NCI-H146 treated with DMSO at 0.1 percent for 48 hours (cell line): ENCODE measurements around the gene VRK2.
"Not testable (repeated sequence)": the region's sequence is repeated elsewhere in the genome, so short reads cannot be mapped to it uniquely, and the experiment has no call there.

Source experiments
- DNase-seq: peaks from one replicate; lab custom pipeline; 2025; ENCODE audit not compliant: unreplicated experiment; lab: John Stamatoyannopoulos, UW

Gene VRK2

GRCh38 chr2:58156780-58157179 lies 110.2 kb downstream of the VRK2 start:
- no peak for DNase-seq

- no peak for DNase-seq
These were observed 111.1 kb downstream of the VRK2 start for GRCh38 chr2:58157754-58158153.

GRCh38 chr2:58158481-58158880 lies 111.9 kb downstream of the VRK2 start:
- no peak for DNase-seq

GRCh38 chr2:58163913-58164312 lies 117.3 kb downstream of the VRK2 start:
- no peak for DNase-seq

GRCh38 chr2:58168130-58168529 lies 121.5 kb downstream of the VRK2 start:
- not testable (repeated sequence) for DNase-seq

- DNase-seq = not testable (repeated sequence)
These were observed 123.2 kb downstream of the VRK2 start for GRCh38 chr2:58169845-58170244.

- not testable (repeated sequence) for DNase-seq
These were observed 123.8 kb downstream of the VRK2 start for GRCh38 chr2:58170334-58170933.

GRCh38 chr2:58171831-58172230 lies 125.2 kb downstream of the VRK2 start:
- not testable (repeated sequence) for DNase-seq

GRCh38 chr2:58177187-58177586 lies 130.6 kb downstream of the VRK2 start:
- DNase-seq = not testable (repeated sequence)

GRCh38 chr2:58180175-58180574 lies 133.6 kb downstream of the VRK2 start:
- DNase-seq = not testable (repeated sequence)

- no peak for DNase-seq
These were observed 134.0 kb downstream of the VRK2 start for GRCh38 chr2:58180635-58181034.

GRCh38 chr2:58182527-58182926 lies 135.9 kb downstream of the VRK2 start:
- DNase-seq = no peak

- no peak for DNase-seq
These were observed 139.9 kb downstream of the VRK2 start for GRCh38 chr2:58186501-58186900.

- not testable (repeated sequence) for DNase-seq
These were observed 140.4 kb downstream of the VRK2 start for GRCh38 chr2:58187022-58187421.

GRCh38 chr2:58194458-58194857 lies 147.9 kb downstream of the VRK2 start:
- DNase-seq = peak; percentile 88

GRCh38 chr2:58195662-58196061 lies 149.1 kb downstream of the VRK2 start:
- DNase-seq = no peak

GRCh38 chr2:58197894-58198293 lies 151.3 kb downstream of the VRK2 start:
- DNase-seq = no peak

- no peak for DNase-seq
These were observed 155.8 kb downstream of the VRK2 start for GRCh38 chr2:58202404-58202803.

- DNase-seq = no peak
These were observed 156.4 kb downstream of the VRK2 start for GRCh38 chr2:58203018-58203417.

GRCh38 chr2:58204195-58204959 lies 157.8 kb downstream of the VRK2 start:
- peak; percentile 9 for DNase-seq

- no peak for DNase-seq
These were observed 160.2 kb downstream of the VRK2 start for GRCh38 chr2:58206785-58207184.

- DNase-seq = no peak
These were observed 160.6 kb downstream of the VRK2 start for GRCh38 chr2:58207189-58207588.
